Activated T-helper 2 cell treated with anti-CD3 and anti-CD28 coated beads, Interferon-gamma antibody, Interleukin-2, Interleukin-4, amounts not matched to agents 10 μg/mL and 5 μg/mL and 100 μg/mL, durations not matched to agents 14 hours and 24 hours and 36 hours (primary cell): ENCODE results near the gene XCL1. TPM values are rescaled to one million over a fixed set of nuclear protein-coding genes. Genes with fewer than 3 reads are reported as not detected.
"Not testable (repeated sequence)": the region's sequence is repeated elsewhere in the genome, so short reads cannot be mapped to it uniquely, and the experiment has no call there.

Source experiments
- DNase-seq: peaks from one replicate; pipeline ENCODE4 v3.0.0; 2021; ENCODE audit warnings: low spot score
- H3K27ac Mint-ChIP-seq: one replicate; pipeline ENCODE4 v1.8.0; 2021; ENCODE audit warnings: mixed read lengths
- H3K27me3 Mint-ChIP-seq: one replicate; pipeline ENCODE4 v1.8.0; 2021; ENCODE audit warnings: low read depth, mixed read lengths
- H3K36me3 Mint-ChIP-seq: one replicate; pipeline ENCODE4 v1.8.0; 2021; ENCODE audit warnings: low read depth, mixed read lengths
- H3K4me1 Mint-ChIP-seq: one replicate; pipeline ENCODE4 v1.8.0; 2021; ENCODE audit warnings: low read depth, mixed read lengths
- H3K4me3 Mint-ChIP-seq: one replicate; pipeline ENCODE4 v1.8.0; 2021; ENCODE audit warnings: low read depth, mild to moderate bottlenecking, moderate library complexity, mixed read lengths
- H3K9me3 Mint-ChIP-seq: one replicate; pipeline ENCODE4 v1.8.0; 2021; ENCODE audit warnings: mixed read lengths
- intact Hi-C: fragments of 100-400 bp; cut with micrococcal nuclease; formaldehyde crosslinking; loops from one replicate; pipeline ENCODE4 v1.15.1; 2023
- total RNA-seq: library from RNA; stranded (reverse); gene quantifications from 2 replicates; pipeline ENCODE4 v1.2.3, GENCODE V29; 2022

Gene XCL1
- 75.2 and 76.2 TPM in 2 replicates for total RNA-seq

- Mint-ChIP-seq H3K4me3 (peak within 1 kb of the TSS; percentile 82), H3K4me1 (peaks cover 43% of the 10 kb centered on the region), H3K27ac (peak within 1 kb of the TSS; percentile 84), H3K36me3 (peaks cover 24% of the 10 kb centered on the region)
- H3K9me3 Mint-ChIP-seq, DNase-seq, H3K27me3 Mint-ChIP-seq, intact Hi-C loops: not testable (repeated sequence)
Observed at GRCh38 chr1:168576245-168576688, at the start of gene XCL1. XCL1 (plus strand) TSS chr1:168576605; CDS start chr1:168576638, 33 bp downstream.

DNA sequence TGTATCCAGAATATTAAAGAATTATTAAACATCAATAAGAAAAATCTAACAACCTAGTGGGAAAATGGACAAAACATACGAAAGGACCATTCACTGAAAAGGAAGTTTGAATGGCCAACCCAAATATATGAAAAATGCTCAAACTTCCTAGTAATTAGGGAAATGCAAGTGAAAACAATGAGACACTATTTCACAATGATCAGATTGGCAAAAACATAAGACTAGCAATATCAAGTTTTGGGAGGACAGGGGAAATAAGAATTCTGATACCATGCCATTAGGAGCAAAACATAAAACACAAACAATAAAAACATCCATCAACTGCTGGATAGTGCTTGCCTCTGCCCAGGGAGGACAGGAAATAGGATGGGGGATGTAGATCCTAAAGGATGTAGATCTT, 46.9 kb upstream of the XCL1 start:
- intact Hi-C loops: no loop called here
- peaks cover 18% of the 10 kb centered on the region for H3K4me1 Mint-ChIP-seq
- peaks cover 1% of the 10 kb centered on the region for H3K9me3 Mint-ChIP-seq
- H3K27me3 Mint-ChIP-seq: no peaks in the 10 kb centered on the region
- H3K4me3 Mint-ChIP-seq: no peak overlapping the region
- peaks cover under 1% of the 10 kb centered on the region for H3K36me3 Mint-ChIP-seq
- H3K27ac Mint-ChIP-seq: no peak overlapping the region
- DNase-seq: no peak

GRCh38 chr1:168531615-168532345, 44.6 kb upstream of the XCL1 start:
- no peak overlapping the region for H3K27ac Mint-ChIP-seq
- intact Hi-C loops: no loop called here
- no peak for DNase-seq
- no peak overlapping the region for H3K4me3 Mint-ChIP-seq
- peaks cover 5% of the 10 kb centered on the region for H3K36me3 Mint-ChIP-seq
- no peaks in the 10 kb centered on the region for H3K27me3 Mint-ChIP-seq
- H3K4me1 Mint-ChIP-seq: peaks cover 35% of the 10 kb centered on the region
- peaks cover 4% of the 10 kb centered on the region for H3K9me3 Mint-ChIP-seq

- Mint-ChIP-seq H3K9me3 (peaks cover 16% of the 10 kb centered on the region), H3K36me3 (peaks cover 28% of the 10 kb centered on the region), H3K27ac (peak overlapping the region; percentile 76), H3K4me1 (peaks cover 41% of the 10 kb centered on the region), H3K27me3 (no peaks in the 10 kb centered on the region), H3K4me3 (peak overlapping the region; percentile 59)
- DNase-seq: no peak
- intact Hi-C loops: loop anchor here (2.0 kb wide), 1 partner anchor 15 kb away; no protein-coding TSS in a partner anchor
Observed at GRCh38 chr1:168535536-168535935, 40.9 kb upstream of the XCL1 start.

DNA sequence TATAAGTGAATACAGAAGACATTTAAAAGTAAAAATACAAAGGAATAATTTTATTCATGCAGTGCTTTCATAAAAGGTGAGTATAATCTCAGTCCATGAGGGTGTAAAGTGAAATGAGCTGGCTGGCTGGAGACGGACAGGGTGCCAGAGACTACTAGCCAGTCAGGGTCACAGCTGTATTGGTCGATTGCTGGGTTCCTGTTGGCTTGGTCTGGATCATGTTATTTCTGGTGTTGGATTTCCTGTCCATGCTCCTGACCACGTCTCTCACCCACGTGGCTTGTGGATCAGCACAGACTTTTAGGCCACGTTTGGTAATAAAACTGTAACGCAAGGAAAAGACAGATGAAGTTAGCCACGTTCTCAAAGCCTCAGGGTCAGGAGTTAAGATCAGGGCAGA, 35.6 kb upstream of the XCL1 start:
- H3K9me3 Mint-ChIP-seq: peaks cover 16% of the 10 kb centered on the region
- H3K36me3 Mint-ChIP-seq: peaks cover 41% of the 10 kb centered on the region
- peaks cover 29% of the 10 kb centered on the region for H3K4me1 Mint-ChIP-seq
- H3K27ac Mint-ChIP-seq, H3K4me3 Mint-ChIP-seq, H3K27me3 Mint-ChIP-seq, intact Hi-C loops, DNase-seq: not testable (repeated sequence)

DNA sequence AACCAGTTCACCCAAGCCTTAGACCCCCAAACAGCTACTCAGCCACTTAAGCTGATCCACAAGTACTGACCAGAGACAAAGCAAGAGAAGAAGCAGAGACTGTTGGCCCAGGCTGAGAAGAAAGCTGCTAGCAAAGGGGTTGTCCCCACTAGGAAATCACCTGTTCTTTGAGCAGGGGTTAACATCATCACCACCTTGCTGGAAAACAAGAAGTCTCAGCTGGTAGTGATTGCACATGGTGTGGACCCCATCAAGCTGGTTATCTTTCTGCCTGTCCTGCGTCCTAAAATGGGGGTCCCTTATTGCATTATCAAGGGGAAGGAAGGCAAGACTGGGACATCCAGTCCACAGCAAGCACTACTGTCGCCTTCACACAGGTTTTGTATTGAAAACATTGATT, 33.4 kb upstream of the XCL1 start:
- H3K27ac Mint-ChIP-seq, DNase-seq: not testable (repeated sequence)
- peaks cover 14% of the 10 kb centered on the region for H3K4me1 Mint-ChIP-seq

DNA sequence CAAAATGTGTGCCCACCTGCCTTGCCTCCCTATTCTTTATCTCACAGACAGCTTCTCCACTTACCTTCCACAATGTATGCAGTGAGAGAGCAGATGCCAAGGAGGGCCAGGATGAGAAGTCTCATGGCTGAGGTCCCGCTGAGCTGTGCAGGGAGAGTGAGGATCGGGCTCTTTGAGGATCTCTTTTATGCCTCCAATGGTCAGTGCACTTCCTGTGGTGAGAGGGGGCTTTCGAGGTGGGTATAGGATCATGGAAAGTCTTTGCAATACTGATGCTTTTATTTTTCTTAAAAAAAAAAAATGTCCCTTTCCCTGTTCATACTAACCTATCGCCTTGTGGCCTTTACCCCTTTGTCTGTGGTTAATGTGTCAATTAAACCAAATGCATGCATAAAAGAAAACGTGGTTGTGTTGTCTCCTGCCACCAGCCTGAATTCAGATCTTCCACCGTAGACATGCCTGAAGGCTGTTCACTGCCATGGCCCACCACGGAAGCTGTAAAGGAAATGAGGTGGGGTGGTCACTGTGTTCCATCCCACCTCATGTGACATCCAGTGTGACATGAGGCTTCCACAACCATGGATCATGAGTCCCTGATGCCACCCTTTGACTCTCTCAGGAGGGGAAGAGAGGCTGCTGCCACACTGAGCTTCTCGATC, 32.4 kb upstream of the XCL1 start, which contains the start of gene XCL2:
TSS of gene XCL2 (minus strand) at position 158 of the 659 bp plus-strand sequence. CDS start at position 125, 33 bp downstream.
- H3K9me3 Mint-ChIP-seq, intact Hi-C loops, H3K27me3 Mint-ChIP-seq, DNase-seq: not testable (repeated sequence)
- peaks cover 14% of the 10 kb centered on the region for H3K4me1 Mint-ChIP-seq
- peak within 1 kb of the TSS; percentile 55 for H3K4me3 Mint-ChIP-seq
- H3K27ac Mint-ChIP-seq: peak within 1 kb of the TSS; percentile 7
- H3K36me3 Mint-ChIP-seq: peaks cover 30% of the 10 kb centered on the region

More for the DNA sequence above, 33.4 kb upstream of the XCL1 start:
- H3K27me3 Mint-ChIP-seq, intact Hi-C loops: not testable (repeated sequence)
- Mint-ChIP-seq H3K4me3 (peak overlapping the region; percentile 24), H3K9me3 (peaks cover 11% of the 10 kb centered on the region), H3K36me3 (peaks cover 30% of the 10 kb centered on the region)

- H3K27me3 Mint-ChIP-seq, H3K27ac Mint-ChIP-seq, intact Hi-C loops, DNase-seq, H3K4me3 Mint-ChIP-seq: not testable (repeated sequence)
- peaks cover 13% of the 10 kb centered on the region for H3K9me3 Mint-ChIP-seq
- peaks cover 20% of the 10 kb centered on the region for H3K36me3 Mint-ChIP-seq
- peaks cover 13% of the 10 kb centered on the region for H3K4me1 Mint-ChIP-seq
Observed at GRCh38 chr1:168545678-168546552, 30.5 kb upstream of the XCL1 start.

DNA sequence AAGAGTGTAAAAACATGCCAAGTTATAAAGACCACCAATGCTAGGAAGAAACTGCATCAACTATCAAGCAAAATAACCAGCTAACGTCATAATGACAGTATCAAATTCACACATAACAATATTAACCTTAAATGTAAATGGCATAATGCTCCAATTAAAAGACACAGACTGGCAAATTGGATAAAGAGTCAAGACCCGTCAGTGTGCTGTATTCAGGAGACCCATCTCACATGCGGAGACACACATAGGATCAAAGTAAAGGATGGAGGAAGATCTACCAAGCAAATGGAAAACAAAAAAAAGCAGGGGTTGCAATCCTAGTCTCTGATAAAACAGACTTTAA, 29.9 kb upstream of the XCL1 start:
- H3K4me3 Mint-ChIP-seq, intact Hi-C loops: not testable (repeated sequence)

DNA sequence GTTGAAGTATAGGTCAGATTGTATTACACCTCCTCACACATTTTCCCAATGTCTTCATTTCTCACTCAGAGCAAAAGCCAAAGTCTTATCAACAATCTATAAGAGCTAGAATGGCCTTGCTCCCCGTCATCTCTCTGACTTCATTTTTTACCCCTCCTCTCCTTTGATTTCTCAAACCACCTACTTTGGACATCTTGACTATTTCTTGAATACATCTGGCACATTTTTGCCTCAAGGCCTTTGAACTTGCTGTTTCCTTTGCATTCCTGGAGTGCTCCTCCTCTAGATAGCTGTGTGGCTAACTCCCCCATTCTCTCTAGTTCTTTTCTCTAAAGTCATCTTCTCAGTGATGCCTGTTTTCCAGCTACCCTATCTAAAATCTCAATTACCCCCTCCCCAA, 25.4 kb upstream of the XCL1 start:
- Mint-ChIP-seq H3K4me1 (peaks cover 23% of the 10 kb centered on the region), H3K27me3 (peaks cover 4% of the 10 kb centered on the region), H3K27ac (no peak overlapping the region), H3K9me3 (peaks cover 13% of the 10 kb centered on the region), H3K4me3 (no peak overlapping the region), H3K36me3 (peaks cover 12% of the 10 kb centered on the region)
- intact Hi-C loops: no loop called here
- no peak for DNase-seq

More for the DNA sequence above, 29.9 kb upstream of the XCL1 start:
- Mint-ChIP-seq H3K4me1 (peaks cover 12% of the 10 kb centered on the region), H3K36me3 (peaks cover 14% of the 10 kb centered on the region), H3K9me3 (peaks cover 13% of the 10 kb centered on the region)
- H3K27me3 Mint-ChIP-seq, DNase-seq, H3K27ac Mint-ChIP-seq: not testable (repeated sequence)

DNA sequence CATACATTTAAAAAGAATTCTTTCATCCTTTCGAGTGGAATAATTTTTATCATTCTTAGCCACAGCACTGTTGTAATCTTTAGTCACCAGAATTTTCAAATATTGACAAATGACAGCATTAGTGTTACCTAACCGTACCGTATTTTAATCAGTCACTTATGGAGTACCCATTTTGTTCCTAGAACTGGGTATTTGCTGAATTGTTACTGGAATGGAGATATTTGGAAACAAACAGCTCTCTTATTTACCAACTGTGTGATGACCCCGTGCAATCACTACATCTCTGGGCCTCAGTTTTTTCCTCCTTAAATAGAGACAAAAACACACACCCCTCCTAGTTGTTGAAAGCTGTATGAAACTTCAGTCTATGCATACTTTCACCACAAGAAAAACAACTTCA, 24.7 kb upstream of the XCL1 start:
- intact Hi-C loops: no loop called here
- peaks cover 4% of the 10 kb centered on the region for H3K27me3 Mint-ChIP-seq
- no peak overlapping the region for H3K4me3 Mint-ChIP-seq
- peaks cover 10% of the 10 kb centered on the region for H3K9me3 Mint-ChIP-seq
- peaks cover 30% of the 10 kb centered on the region for H3K4me1 Mint-ChIP-seq
- DNase-seq: no peak
- peaks cover 12% of the 10 kb centered on the region for H3K36me3 Mint-ChIP-seq
- H3K27ac Mint-ChIP-seq: no peak overlapping the region

- intact Hi-C loops: no loop called here
- H3K27me3 Mint-ChIP-seq: no peaks in the 10 kb centered on the region
- no peak overlapping the region for H3K4me3 Mint-ChIP-seq
- H3K9me3 Mint-ChIP-seq: peaks cover 4% of the 10 kb centered on the region
- no peak overlapping the region for H3K27ac Mint-ChIP-seq
- peaks cover 6% of the 10 kb centered on the region for H3K36me3 Mint-ChIP-seq
- H3K4me1 Mint-ChIP-seq: peaks cover 40% of the 10 kb centered on the region
- DNase-seq: no peak
Observed at GRCh38 chr1:168552961-168553360, 23.4 kb upstream of the XCL1 start.
